HG03135 (cell line): ENCODE data around the gene CEP152.

Experiments
- ATAC-seq: cut with Tn5 transposase; IDR thresholded peaks from one replicate; pipeline ENCODE4 v1.9.1; 2021; ENCODE audit warnings: mild to moderate bottlenecking, moderate library complexity; ENCODE audit not compliant: unreplicated experiment

CEP152 gene

GRCh38 chr15:48774484-48774883, 36.4 kb downstream of the CEP152 start:
- ATAC-seq = no peak

DNA sequence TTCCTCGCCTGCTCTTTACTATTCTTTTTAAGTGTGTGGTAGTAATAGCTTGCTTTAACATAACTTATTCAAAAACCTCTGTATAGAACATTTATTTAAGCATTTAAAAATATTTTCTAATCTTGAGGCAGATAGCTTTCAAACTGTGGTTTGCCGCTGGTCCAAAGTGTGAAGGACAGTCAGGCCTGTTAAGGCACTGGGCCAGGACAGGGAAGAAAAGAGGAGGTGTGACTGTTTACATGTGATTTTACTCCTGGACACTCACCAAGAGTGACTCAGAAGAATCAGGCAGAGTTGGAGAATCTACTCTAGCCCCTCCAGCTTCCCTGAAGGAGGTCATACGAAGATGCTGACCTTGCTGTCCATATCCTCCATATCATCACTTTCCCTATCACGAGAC, 44.7 kb downstream of the CEP152 start:
- no peak for ATAC-seq

DNA sequence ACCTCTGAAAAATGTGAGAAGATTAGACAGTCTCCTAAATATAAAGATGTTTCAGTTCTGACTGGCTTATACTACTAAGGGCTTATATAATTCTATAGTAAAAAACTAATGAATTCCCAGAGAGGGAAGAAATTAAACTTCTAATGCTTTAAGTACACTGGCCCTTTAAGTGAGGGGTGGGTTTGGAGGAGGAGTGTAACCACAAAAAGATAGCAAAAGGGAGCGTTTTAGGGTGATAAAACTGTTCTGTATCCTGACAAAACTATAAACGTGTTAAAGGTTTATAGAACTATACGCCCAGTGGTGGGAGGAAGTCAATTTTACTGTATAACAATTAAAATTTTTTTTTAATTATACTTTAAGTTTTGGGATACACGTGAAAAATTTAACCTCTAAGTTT, 45.8 kb downstream of the CEP152 start:
- ATAC-seq = no peak

DNA sequence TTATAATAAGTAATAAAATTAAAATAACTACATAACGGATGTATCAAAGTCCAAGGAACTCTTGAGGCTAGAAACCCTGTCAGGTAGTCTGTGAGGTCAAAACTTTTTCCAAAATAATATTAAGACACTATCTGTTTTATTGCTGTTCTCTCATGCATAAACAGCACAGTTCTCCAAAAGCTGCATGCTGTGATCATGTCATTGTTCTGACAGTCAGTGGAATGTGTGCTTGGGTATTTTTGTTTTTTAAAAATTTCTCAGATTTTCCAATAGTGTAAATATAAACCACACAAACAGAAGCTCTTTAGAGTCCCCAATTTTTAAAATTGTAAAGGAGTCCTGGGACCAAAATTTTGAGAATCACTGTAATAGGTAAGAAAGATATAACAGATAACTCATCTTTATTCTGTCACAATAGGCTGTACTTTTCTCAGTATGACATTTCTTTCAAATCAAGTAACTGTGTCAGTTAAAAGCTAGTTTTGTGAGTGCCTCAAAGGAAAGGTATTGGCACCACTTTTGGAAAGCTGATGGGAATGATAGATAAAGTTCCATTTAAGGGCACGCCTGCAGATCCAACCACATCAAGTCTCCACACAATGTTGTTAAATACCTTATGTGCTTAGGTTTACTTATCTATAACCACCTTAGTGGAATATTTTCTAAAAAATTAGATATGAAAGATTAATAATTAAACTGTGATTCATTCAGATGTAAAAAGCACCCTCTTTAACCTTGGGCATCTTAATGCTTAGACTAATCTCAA, 49.3 kb downstream of the CEP152 start:
- no peak for ATAC-seq

- no peak for ATAC-seq
Measured at GRCh38 chr15:48759921-48760320, 50.9 kb downstream of the CEP152 start.

DNA sequence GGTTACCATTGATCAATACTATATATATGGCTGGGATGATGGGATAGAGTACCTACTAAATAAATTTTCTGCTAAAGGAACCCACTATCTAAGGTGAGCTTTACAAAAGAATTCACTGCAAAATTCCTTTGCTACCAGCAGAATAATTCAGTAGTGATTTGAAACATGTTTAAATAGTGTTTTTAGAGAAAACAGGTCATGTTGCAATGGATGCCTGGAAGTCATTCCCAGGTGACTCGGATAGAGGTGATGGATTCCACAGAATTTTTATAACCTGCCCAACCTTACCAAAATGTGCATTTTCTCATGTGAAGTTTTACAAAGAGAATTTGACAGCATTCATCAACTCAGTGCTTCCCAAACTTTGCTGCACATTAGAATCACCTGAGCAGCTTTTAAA, 53.2 kb downstream of the CEP152 start:
- ATAC-seq = no peak

- no peak for ATAC-seq
Measured at GRCh38 chr15:48754011-48754410, 56.9 kb downstream of the CEP152 start.

- ATAC-seq = no peak
Measured at GRCh38 chr15:48751595-48751994, 59.3 kb downstream of the CEP152 start.

- ATAC-seq = no peak
Measured at GRCh38 chr15:48748535-48748934, 62.3 kb downstream of the CEP152 start.

- no peak for ATAC-seq
Measured at GRCh38 chr15:48733615-48734014, 77.3 kb downstream of the CEP152 start.

GRCh38 chr15:48730506-48730905, 80.4 kb downstream of the CEP152 start:
- no peak for ATAC-seq

GRCh38 chr15:48723969-48724368, 86.9 kb downstream of the CEP152 start:
- no peak for ATAC-seq

- no peak for ATAC-seq
Measured at GRCh38 chr15:48722764-48723661, 87.9 kb downstream of the CEP152 start.

- no peak for ATAC-seq
Measured at GRCh38 chr15:48721061-48721810, 89.6 kb downstream of the CEP152 start.

DNA sequence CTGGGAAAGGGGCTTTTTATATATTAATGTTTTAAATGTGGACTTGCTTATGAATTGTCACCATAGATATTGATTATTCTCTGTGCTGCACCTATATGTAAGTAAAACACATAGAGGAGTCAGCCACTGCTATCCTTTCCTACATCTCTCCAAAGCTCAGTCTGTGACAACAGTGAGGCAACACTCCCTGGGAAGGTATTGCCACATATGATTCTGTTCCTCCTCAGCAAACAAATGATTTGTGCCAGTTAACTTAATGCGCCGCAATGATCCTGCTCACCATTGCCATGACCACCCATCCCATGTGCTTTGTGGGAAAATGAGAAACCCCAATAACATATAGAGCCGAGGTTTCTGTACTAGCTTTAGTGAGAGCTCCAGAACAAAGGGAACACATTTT, 90.2 kb downstream of the CEP152 start:
- no peak for ATAC-seq

GRCh38 chr15:48719668-48720067, 91.2 kb downstream of the CEP152 start:
- no peak for ATAC-seq

- ATAC-seq = no peak
Measured at GRCh38 chr15:48718646-48719045, 92.2 kb downstream of the CEP152 start.

GRCh38 chr15:48717458-48717857, 93.4 kb downstream of the CEP152 start:
- ATAC-seq = no peak

DNA sequence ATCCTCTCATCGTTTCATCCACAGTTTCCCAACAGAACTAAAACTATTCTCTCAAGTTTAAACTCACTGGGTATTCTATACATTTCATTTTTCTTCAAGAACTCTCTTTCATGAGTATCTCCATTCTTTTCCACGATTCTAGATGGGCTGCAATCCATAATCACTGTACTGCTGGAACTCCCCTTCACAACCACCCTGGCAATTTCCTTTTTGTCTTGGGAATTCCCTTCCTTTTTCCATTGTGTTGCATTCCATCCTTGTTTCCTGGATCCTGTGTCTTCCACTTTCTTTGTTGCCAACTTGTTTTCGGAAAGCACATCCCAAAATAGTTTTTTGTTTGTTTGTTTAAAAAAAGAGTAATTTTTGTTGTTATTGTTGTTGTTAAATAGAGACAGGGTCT, 98.3 kb downstream of the CEP152 start:
- no peak for ATAC-seq

DNA sequence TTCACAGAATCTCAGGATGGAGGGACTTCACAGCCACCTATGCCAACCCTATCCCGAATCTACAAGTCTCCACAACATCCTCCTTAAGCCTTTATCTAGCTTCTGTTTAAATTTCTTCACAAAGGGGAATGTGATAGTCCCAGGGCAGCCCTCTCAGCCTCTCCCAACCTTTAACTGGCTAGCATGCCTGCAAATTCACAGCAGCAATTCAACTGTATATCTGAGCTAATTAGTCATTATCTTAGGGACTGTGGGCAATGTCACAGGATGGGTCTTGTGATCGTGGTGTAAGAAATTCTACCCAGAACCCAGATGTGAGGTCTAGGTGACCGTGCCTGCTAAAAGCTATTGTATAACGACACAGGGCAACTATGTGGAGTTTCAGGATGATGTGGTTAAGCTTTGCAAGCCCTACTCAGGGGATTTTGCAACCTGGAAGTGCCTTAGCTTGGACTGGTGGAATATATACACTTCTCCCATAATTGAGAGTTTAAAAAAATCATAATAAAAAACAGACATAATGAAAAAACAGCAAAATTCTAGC, 99.8 kb downstream of the CEP152 start:
- no peak for ATAC-seq

DNA sequence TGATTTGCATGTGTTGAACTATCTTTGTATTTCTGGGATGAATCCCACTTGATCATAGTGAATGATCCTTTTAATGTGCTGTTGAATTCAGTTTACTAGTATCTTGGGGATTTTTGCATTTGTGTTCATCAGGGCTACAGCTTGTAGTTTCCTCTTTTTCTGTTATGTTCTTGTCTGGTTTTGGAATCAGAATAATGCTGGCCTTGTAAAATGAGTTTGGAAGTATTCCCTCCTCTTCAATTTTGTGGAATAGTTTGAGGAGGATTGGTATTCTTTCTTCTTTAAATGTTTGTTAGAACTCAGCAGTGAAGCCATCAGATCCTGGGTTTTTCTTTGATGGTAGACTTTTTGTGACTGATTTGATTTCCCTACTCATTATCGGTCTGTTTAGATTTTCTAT, 102.2 kb downstream of the CEP152 start:
- no peak for ATAC-seq
